ENCODE results near the gene SARM1. TPM values are rescaled to one million over a fixed set of nuclear protein-coding genes. Genes with fewer than 3 reads are reported as not detected.

The SARM1 gene
- polyA plus RNA-seq, 1 of the 3 experiments (the other 2 are of a cell fraction), result 17.4 TPM

GRCh38 chr17:28402844-28403243 lies 31.4 kb downstream of the SARM1 start:
- no peak for DNase-seq
- Histone ChIP-seq H3K9ac (no peak overlapping the region), H3K4me2 (no peak overlapping the region), H3K27me3 (ENCODE audit: insufficient read depth) (no peaks in the 10 kb centered on the region), H3K36me3 (replicated peaks in 1 of 2; ENCODE audit: control insufficient read depth in 1 of 2, insufficient read depth in 2 of 2, low read length in 1 of 2) (peaks cover 0 to 40% of the 10 kb centered on the region in 2 experiments), H3F3A (replicated peaks; ENCODE audit: insufficient read depth) (no peaks in the 10 kb centered on the region), H2AFZ (ENCODE audit: low read depth) (no peak overlapping the region), H3K4me3 (ENCODE audit: low read depth in 2 of 2, low read length in 1 of 2) (no peak overlapping the region), H3K9me3 (no peaks in the 10 kb centered on the region), H3K79me2 (ENCODE audit: insufficient read depth) (no peaks in the 10 kb centered on the region), H3K9me2 (no peaks in the 10 kb centered on the region), H4K20me1 (ENCODE audit: insufficient read depth) (no peaks in the 10 kb centered on the region), H3K4me1 (ENCODE audit: control insufficient read depth in 1 of 2, insufficient read depth in 2 of 2, low read depth in 1 of 2, low read length in 1 of 2) (peaks cover 9 to 16% of the 10 kb centered on the region in 2 experiments; a peak in 2 of 4 replicates), H3K27ac (ENCODE audit: low read depth in 2 of 2, low read length in 1 of 2) (no peak overlapping the region)
- CTCF ChIA-PET, result no interaction called here
- POLR2A ChIA-PET, result no interaction called here
- 92% methylated on average over 6 of the region's 6 CpGs for WGBS (ENCODE audit: low lambda C conversion rate)
- no peak for TF ChIP-seq GABPA (IDR thresholded peaks at IDR 0.05; ENCODE audit: low read depth)
- no peak for TF ChIP-seq TCF12 (IDR thresholded peaks at IDR 0.05)
- TF ChIP-seq SMC3 (IDR thresholded peaks at IDR 0.05; ENCODE audit: low read depth, low read length), result no peak
- no peak for TF ChIP-seq MEF2A (IDR thresholded peaks at IDR 0.05; ENCODE audit: borderline replicate concordance, low read depth)
- TF ChIP-seq FOXJ3 (CRISPR knock-in tag; IDR thresholded peaks at IDR 0.05), result no peak
- TF ChIP-seq GATA2 (CRISPR knock-in tag; IDR thresholded peaks at IDR 0.05), result no peak
- TF ChIP-seq, protein P1, sequence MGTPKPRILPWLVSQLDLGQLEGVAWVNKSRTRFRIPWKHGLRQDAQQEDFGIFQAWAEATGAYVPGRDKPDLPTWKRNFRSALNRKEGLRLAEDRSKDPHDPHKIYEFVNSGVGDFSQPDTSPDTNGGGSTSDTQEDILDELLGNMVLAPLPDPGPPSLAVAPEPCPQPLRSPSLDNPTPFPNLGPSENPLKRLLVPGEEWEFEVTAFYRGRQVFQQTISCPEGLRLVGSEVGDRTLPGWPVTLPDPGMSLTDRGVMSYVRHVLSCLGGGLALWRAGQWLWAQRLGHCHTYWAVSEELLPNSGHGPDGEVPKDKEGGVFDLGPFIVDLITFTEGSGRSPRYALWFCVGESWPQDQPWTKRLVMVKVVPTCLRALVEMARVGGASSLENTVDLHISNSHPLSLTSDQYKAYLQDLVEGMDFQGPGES (IDR thresholded peaks at IDR 0.05; ENCODE audit: low read depth, low read length), result no peak
- TF ChIP-seq FOSL2 (IDR thresholded peaks at IDR 0.05; ENCODE audit: borderline replicate concordance, low read depth), result no peak
- no peak for TF ChIP-seq NFIC (IDR thresholded peaks at IDR 0.05; ENCODE audit: borderline replicate concordance)
- TF ChIP-seq YY1 (IDR thresholded peaks at IDR 0.05; ENCODE audit: low read depth), result no peak
- TF ChIP-seq TEAD4 (IDR thresholded peaks at IDR 0.05; ENCODE audit: borderline replicate concordance, insufficient read depth), result no peak
- TF ChIP-seq RXRA (IDR thresholded peaks at IDR 0.05; ENCODE audit: borderline replicate concordance, low read depth), result no peak
- no peak for TF ChIP-seq SIN3A (IDR thresholded peaks at IDR 0.05; ENCODE audit: borderline replicate concordance, low read depth, low read length)
- TF ChIP-seq MAX (IDR thresholded peaks at IDR 0.05; ENCODE audit: low read depth), result no peak

GRCh38 chr17:28404007-28404406 lies 32.5 kb downstream of the SARM1 start:
- Histone ChIP-seq H3K79me2 (ENCODE audit: insufficient read depth) (no peaks in the 10 kb centered on the region), H3K4me1 (ENCODE audit: control insufficient read depth in 1 of 2, insufficient read depth in 2 of 2, low read depth in 1 of 2, low read length in 1 of 2) (peaks cover 10 to 16% of the 10 kb centered on the region in 2 experiments; a peak in 2 of 4 replicates), H3K4me2 (no peak overlapping the region), H3K9ac (no peak overlapping the region), H3K9me3 (no peaks in the 10 kb centered on the region), H3K4me3 (ENCODE audit: low read depth in 2 of 2, low read length in 1 of 2) (no peak overlapping the region), H3K9me2 (no peaks in the 10 kb centered on the region), H3K27me3 (ENCODE audit: insufficient read depth) (no peaks in the 10 kb centered on the region), H2AFZ (ENCODE audit: low read depth) (no peak overlapping the region), H3K36me3 (replicated peaks in 1 of 2; ENCODE audit: control insufficient read depth in 1 of 2, insufficient read depth in 2 of 2, low read length in 1 of 2) (peaks cover 0 to 34% of the 10 kb centered on the region in 2 experiments), H4K20me1 (ENCODE audit: insufficient read depth) (no peaks in the 10 kb centered on the region), H3F3A (replicated peaks; ENCODE audit: insufficient read depth) (peaks cover 3% of the 10 kb centered on the region), H3K27ac (ENCODE audit: low read depth in 2 of 2, low read length in 1 of 2) (no peak overlapping the region)
- ChIA-PET POLR2A (no interaction called here), CTCF (interaction anchor here (1.5 to 2.1 kb wide), 3 partner anchors 12 to 86 kb away, joined by 4 to 6 read pairs (median 6); no protein-coding TSS in a partner anchor)
- no peak for DNase-seq
- WGBS (ENCODE audit: low lambda C conversion rate), result 95% methylated on average over 2 of the region's 2 CpGs
- TF ChIP-seq JUND (IDR thresholded peaks at IDR 0.05) (no peak), MEF2A (IDR thresholded peaks at IDR 0.05; ENCODE audit: borderline replicate concordance, low read depth) (no peak), YY1 (IDR thresholded peaks at IDR 0.05; ENCODE audit: low read depth) (no peak), USF1 (IDR thresholded peaks at IDR 0.05; ENCODE audit: borderline replicate concordance, low read depth) (no peak), POLR2AphosphoS5 (IDR thresholded peaks at IDR 0.05; ENCODE audit: low read depth, low read length) (no peak), PBX3 (IDR thresholded peaks at IDR 0.05) (no peak), RAD21 (IDR thresholded peaks at IDR 0.05; ENCODE audit: low read length) (no peak), FOSL2 (IDR thresholded peaks at IDR 0.05; ENCODE audit: borderline replicate concordance, low read depth) (no peak), RFX5 (IDR thresholded peaks at IDR 0.05; ENCODE audit: low read length) (no peak), EZH2phosphoT487 (IDR thresholded peaks at IDR 0.05; ENCODE audit: borderline replicate concordance, low read depth) (no peak), TAF1 (IDR thresholded peaks at IDR 0.05; ENCODE audit: borderline replicate concordance, low read depth, low read length) (no peak)
- TF ChIP-seq, protein P1 (IDR thresholded peaks at IDR 0.05; ENCODE audit: low read depth, low read length), result no peak
